Activated CD8-positive, alpha-beta T cell treated with anti-CD3 and anti-CD28 coated beads for 36 hours (primary cell): ENCODE measurements around the gene UGCG. TPM values are rescaled to one million over a fixed set of nuclear protein-coding genes. Genes with fewer than 3 reads are reported as not detected.

Source experiments
- ATAC-seq: fragments of 200-7000 bp; cut with Tn5 transposase; one replicate; pipeline ENCODE4 v1.10.0; 2021; ENCODE audit warnings: mild to moderate bottlenecking, moderate library complexity
- CTCF ChIA-PET: fragments of 350-600 bp; sonication (Branson Sonifier 250); formaldehyde crosslinking; loops from one replicate; lab custom pipeline; 2021; ENCODE audit warnings: antibody characterized with exemption; lab: Charles Lee
- POLR2A ChIA-PET: fragments of 350-600 bp; sonication (Branson Sonifier 250); formaldehyde crosslinking; loops from one replicate; lab custom pipeline; 2021; ENCODE audit warnings: antibody characterized with exemption; lab: Charles Lee
- DNase-seq: peaks from one replicate; pipeline ENCODE4 v3.0.0-alpha.2; 2020
- H3K27ac Mint-ChIP-seq: one replicate; pipeline ENCODE4 v1.8.0; 2021; ENCODE audit warnings: mild to moderate bottlenecking, mixed read lengths
- H3K27me3 Mint-ChIP-seq: one replicate; pipeline ENCODE4 v1.8.0; 2021; ENCODE audit warnings: mixed read lengths
- H3K36me3 Mint-ChIP-seq: one replicate; pipeline ENCODE4 v1.8.0; 2021; ENCODE audit warnings: low read depth, mixed read lengths
- H3K4me1 Mint-ChIP-seq: one replicate; pipeline ENCODE4 v1.8.0; 2021; ENCODE audit warnings: low read depth, mixed read lengths
- H3K4me3 Mint-ChIP-seq: one replicate; pipeline ENCODE4 v1.8.0; 2021; ENCODE audit warnings: mild to moderate bottlenecking, moderate library complexity, mixed read lengths
- H3K9me3 Mint-ChIP-seq: one replicate; pipeline ENCODE4 v1.8.0; 2021; ENCODE audit warnings: mixed read lengths
- CTCF ChIP-seq: fragments of 200-600 bp; IDR thresholded peaks from one replicate; pipeline ENCODE4 v1.8.0; 2022; ENCODE audit warnings: antibody characterized with exemption, mild to moderate bottlenecking
- intact Hi-C: fragments of 100-400 bp; cut with micrococcal nuclease; formaldehyde crosslinking; loops from one replicate; pipeline ENCODE4 v1.10.0; 2022
- total RNA-seq, 2 experiments: library from RNA; stranded (reverse); gene quantifications; one replicate each; pipeline ENCODE4 v1.2.3, GENCODE V29; 2021

The UGCG gene
- total RNA-seq, 2 experiments from 2014 or later, result 13.5 to 14.3 TPM

- Mint-ChIP-seq H3K36me3 (no peaks in the 10 kb centered on the region), H3K27me3 (peaks cover 2% of the 10 kb centered on the region), H3K4me3 (no peak overlapping the region), H3K4me1 (peaks cover 6% of the 10 kb centered on the region), H3K9me3 (no peaks in the 10 kb centered on the region), H3K27ac (no peak overlapping the region)
- no peak for TF ChIP-seq CTCF
- ATAC-seq (peak; percentile 53), DNase-seq (peak; percentile 38)
- CTCF ChIA-PET, result interaction anchor here (1.6 kb wide), 2 partner anchors 9 to 99 kb away, joined by 4 read pairs; no protein-coding TSS in a partner anchor
- intact Hi-C loops, result no loop called here
- POLR2A ChIA-PET, result no interaction called here
Measured at GRCh38 chr9:111975709-111976108, 79.1 kb downstream of the UGCG start.

- Mint-ChIP-seq H3K9me3 (no peaks in the 10 kb centered on the region), H3K27ac (no peak overlapping the region), H3K4me1 (peaks cover 15% of the 10 kb centered on the region), H3K36me3 (no peaks in the 10 kb centered on the region), H3K27me3 (peaks cover 2% of the 10 kb centered on the region), H3K4me3 (no peak overlapping the region)
- no peak for DNase-seq
- no peak for ATAC-seq
- ChIA-PET CTCF (no interaction called here), POLR2A (no interaction called here)
- no peak for TF ChIP-seq CTCF
- intact Hi-C loops, result no loop called here
Measured at GRCh38 chr9:111978616-111979015, 82.0 kb downstream of the UGCG start.

- Mint-ChIP-seq H3K36me3 (no peaks in the 10 kb centered on the region), H3K27me3 (peaks cover 2% of the 10 kb centered on the region), H3K4me3 (no peak overlapping the region), H3K27ac (no peak overlapping the region), H3K9me3 (no peaks in the 10 kb centered on the region), H3K4me1 (peaks cover 22% of the 10 kb centered on the region)
- ChIA-PET POLR2A (no interaction called here), CTCF (interaction anchor here (0.6 kb wide), 1 partner anchor 41 kb away, joined by 3 read pairs; no protein-coding TSS in a partner anchor)
- no peak for ATAC-seq
- DNase-seq, result no peak
- intact Hi-C loops, result no loop called here
- no peak for TF ChIP-seq CTCF
Measured at GRCh38 chr9:111979561-111979960, 82.9 kb downstream of the UGCG start.

GRCh38 chr9:111980398-111980797 is 83.8 kb downstream of the UGCG start:
- ATAC-seq (no peak), DNase-seq (no peak)
- H3K27me3 Mint-ChIP-seq, result peaks cover 2% of the 10 kb centered on the region
- no peaks in the 10 kb centered on the region for H3K9me3 Mint-ChIP-seq
- ChIA-PET POLR2A (no interaction called here), CTCF (interaction anchor here (1.4 kb wide), 1 partner anchor 13 kb away, joined by 3 read pairs; no protein-coding TSS in a partner anchor)
- H3K27ac Mint-ChIP-seq, result no peak overlapping the region
- no peak overlapping the region for H3K4me3 Mint-ChIP-seq
- TF ChIP-seq CTCF, result no peak
- intact Hi-C loops, result no loop called here
- H3K36me3 Mint-ChIP-seq, result no peaks in the 10 kb centered on the region
- H3K4me1 Mint-ChIP-seq, result peaks cover 29% of the 10 kb centered on the region

- DNase-seq (peak; percentile 34), ATAC-seq (peak; percentile 63)
- H3K9me3 Mint-ChIP-seq, result no peaks in the 10 kb centered on the region
- CTCF ChIA-PET, result no interaction called here
- POLR2A ChIA-PET, result interaction anchor here (1.3 kb wide), 1 partner anchor 58 kb away, joined by 3 read pairs; no protein-coding TSS in a partner anchor
- no peak for TF ChIP-seq CTCF
- H3K4me3 Mint-ChIP-seq, result no peak overlapping the region
- intact Hi-C loops, result no loop called here
- H3K36me3 Mint-ChIP-seq, result no peaks in the 10 kb centered on the region
- no peaks in the 10 kb centered on the region for H3K27me3 Mint-ChIP-seq
- peaks cover 38% of the 10 kb centered on the region for H3K4me1 Mint-ChIP-seq
- H3K27ac Mint-ChIP-seq, result peak overlapping the region; percentile 78
Measured at GRCh38 chr9:111983484-111983908, 86.9 kb downstream of the UGCG start.
